Fibroblast of lung (primary cell): ENCODE data around the gene LMAN1.

ENCODE experiments used
- EZH2 ChIP-seq: IDR thresholded peaks from 2 replicates; pipeline ENCODE4 v1.5.1; 2012; ENCODE audit warnings: low read length, control low read depth, mild to moderate bottlenecking; ENCODE audit errors: missing control alignments
- TF ChIP-seq, protein P1 (sequence below), 2 donors: IDR thresholded peaks in 1 of 2; conservative IDR thresholded peaks in 1 of 2; 1 replicate in 1 of 2; 2 replicates in 1 of 2; pipeline ENCODE4 v1.5.1; 2011 to 2012; ENCODE audit warnings: low read length in 2 of 2, control low read depth in 1 of 2, inconsistent platforms in 1 of 2, low read depth in 1 of 2, mild to moderate bottlenecking in 1 of 2

DNA sequence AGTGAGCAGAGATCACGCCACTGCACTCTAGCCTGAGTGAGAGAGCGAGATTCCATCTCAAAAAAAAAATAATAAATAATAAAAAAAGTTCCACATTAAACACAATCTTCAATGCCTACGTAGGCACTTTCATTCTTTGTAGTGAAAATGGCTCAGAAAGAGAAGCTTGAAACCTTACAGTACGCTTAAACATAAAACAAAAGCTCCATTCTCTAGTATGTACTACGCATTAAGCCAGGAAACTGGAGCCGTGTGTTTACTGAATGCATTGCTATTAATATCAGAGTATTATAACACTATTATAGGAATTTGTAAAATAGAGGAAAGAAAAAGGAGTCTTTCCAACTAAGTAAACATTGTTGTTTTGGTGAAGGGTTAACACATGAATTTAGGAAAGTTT lies 41.3 kb upstream of the LMAN1 start:
- TF ChIP-seq EZH2, result no peak
- TF ChIP-seq, protein P1, sequence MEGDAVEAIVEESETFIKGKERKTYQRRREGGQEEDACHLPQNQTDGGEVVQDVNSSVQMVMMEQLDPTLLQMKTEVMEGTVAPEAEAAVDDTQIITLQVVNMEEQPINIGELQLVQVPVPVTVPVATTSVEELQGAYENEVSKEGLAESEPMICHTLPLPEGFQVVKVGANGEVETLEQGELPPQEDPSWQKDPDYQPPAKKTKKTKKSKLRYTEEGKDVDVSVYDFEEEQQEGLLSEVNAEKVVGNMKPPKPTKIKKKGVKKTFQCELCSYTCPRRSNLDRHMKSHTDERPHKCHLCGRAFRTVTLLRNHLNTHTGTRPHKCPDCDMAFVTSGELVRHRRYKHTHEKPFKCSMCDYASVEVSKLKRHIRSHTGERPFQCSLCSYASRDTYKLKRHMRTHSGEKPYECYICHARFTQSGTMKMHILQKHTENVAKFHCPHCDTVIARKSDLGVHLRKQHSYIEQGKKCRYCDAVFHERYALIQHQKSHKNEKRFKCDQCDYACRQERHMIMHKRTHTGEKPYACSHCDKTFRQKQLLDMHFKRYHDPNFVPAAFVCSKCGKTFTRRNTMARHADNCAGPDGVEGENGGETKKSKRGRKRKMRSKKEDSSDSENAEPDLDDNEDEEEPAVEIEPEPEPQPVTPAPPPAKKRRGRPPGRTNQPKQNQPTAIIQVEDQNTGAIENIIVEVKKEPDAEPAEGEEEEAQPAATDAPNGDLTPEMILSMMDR (conservative IDR thresholded peaks at IDR 0.05 in 1 of 2, IDR thresholded peaks at IDR 0.05 in 1 of 2; ENCODE audit: low read depth in 1 of 2, low read length in 2 of 2), result no peak
